BJ (cell line): ENCODE data around the gene DNAJC5. TPM values are rescaled to one million over a fixed set of nuclear protein-coding genes. Genes with fewer than 3 reads are reported as not detected.

Source experiments
- CTCF ChIA-PET: fragments of 350-600 bp; formaldehyde crosslinking; extraction: SDS; loops from one replicate; lab custom pipeline; 2021; ENCODE audit warnings: antibody characterized with exemption, inconsistent platforms; lab: Yijun Ruan, JAX
- POLR2A ChIA-PET: fragments of 300-600 bp; sonication (Branson Sonifier 250); formaldehyde crosslinking; extraction: SDS; loops from one replicate; lab custom pipeline; 2021; ENCODE audit warnings: antibody characterized with exemption; lab: Charles Lee
- DNase-seq: peaks from one replicate; pipeline ENCODE4 v3.0.0-alpha.2; 2011; ENCODE audit warnings: low read depth
- H3K27me3 ChIP-seq: 2 replicates; pipeline ENCODE4 v1.6.0; 2011; ENCODE audit warnings: low read length; ENCODE audit not compliant: control insufficient read depth, insufficient read depth
- H3K36me3 ChIP-seq: 2 replicates; pipeline ENCODE4 v1.5.1; 2011; ENCODE audit warnings: low read length; ENCODE audit not compliant: control insufficient read depth, insufficient read depth
- H3K4me3 ChIP-seq: 2 replicates; pipeline ENCODE4 v1.5.1; 2011; ENCODE audit warnings: low read depth, mild to moderate bottlenecking, control low read depth, low read length
- polyA plus RNA-seq: library from polyadenylated mRNA; depleted of rRNA; stranded (reverse); fragments of >200 nt; gene quantifications from 2 replicates; pipeline ENCODE4 v1.2.3, GENCODE V29; 2011
- TF ChIP-seq, protein P1 (sequence below): IDR thresholded peaks from 2 replicates; pipeline ENCODE4 v1.5.1; 2011; ENCODE audit warnings: low read depth, mild to moderate bottlenecking, control low read depth, inconsistent platforms, low read length, moderate library complexity; ENCODE audit not compliant: insufficient read depth

DNAJC5 gene
- polyA plus RNA-seq, 1 experiment, result 45.6 TPM

DNA sequence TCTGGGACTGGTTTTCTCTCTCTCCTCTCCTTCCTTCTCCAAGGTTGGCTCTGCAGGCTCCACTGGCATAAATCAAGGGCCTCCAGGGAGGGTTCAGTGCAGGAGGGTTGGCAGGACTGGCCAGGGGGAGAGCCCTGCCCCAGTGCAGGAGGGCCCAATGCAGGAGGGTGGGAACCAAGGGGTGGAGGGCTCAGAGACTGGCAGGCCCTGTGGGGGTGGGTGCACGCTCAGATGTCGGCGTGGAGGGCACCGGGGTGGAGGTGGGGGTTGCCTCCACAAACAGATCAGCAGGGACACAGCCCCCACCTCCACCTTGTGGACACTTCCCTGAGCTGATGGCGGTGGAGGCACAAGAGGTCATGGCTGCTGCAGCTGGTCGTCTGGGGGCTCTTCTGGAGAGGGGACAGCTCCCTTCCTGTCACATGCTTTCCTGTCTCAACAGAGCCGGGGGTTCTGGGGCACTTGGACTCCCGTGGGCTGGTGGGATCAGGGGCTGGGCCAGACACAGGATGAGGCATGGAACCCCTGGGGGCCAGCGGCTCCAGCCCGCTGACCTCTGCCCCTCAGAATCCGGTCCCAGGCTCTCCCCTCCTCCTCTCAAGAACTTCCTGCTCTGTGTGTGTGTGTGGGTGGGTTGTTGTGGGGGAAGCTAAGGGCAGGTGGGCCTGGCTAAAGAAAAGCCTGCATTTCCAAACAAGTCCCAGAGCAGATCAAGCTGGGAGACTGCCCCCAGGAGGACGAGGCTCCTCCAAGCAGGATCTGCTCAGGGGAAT is 36.3 kb upstream of the DNAJC5 start:
- CTCF ChIA-PET, result interaction anchor here (0.6 to 1.6 kb wide), 3 partner anchors 11 to 115 kb away, joined by 3 to 6 read pairs (median 3); no protein-coding TSS in a partner anchor
- Histone ChIP-seq H3K36me3 (peaks cover 13% of the 10 kb centered on the region), H3K27me3 (peaks cover 2% of the 10 kb centered on the region), H3K4me3 (no peak overlapping the region)
- TF ChIP-seq, protein P1, sequence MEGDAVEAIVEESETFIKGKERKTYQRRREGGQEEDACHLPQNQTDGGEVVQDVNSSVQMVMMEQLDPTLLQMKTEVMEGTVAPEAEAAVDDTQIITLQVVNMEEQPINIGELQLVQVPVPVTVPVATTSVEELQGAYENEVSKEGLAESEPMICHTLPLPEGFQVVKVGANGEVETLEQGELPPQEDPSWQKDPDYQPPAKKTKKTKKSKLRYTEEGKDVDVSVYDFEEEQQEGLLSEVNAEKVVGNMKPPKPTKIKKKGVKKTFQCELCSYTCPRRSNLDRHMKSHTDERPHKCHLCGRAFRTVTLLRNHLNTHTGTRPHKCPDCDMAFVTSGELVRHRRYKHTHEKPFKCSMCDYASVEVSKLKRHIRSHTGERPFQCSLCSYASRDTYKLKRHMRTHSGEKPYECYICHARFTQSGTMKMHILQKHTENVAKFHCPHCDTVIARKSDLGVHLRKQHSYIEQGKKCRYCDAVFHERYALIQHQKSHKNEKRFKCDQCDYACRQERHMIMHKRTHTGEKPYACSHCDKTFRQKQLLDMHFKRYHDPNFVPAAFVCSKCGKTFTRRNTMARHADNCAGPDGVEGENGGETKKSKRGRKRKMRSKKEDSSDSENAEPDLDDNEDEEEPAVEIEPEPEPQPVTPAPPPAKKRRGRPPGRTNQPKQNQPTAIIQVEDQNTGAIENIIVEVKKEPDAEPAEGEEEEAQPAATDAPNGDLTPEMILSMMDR, result peak; percentile 39
- POLR2A ChIA-PET, result no interaction called here
- no peak for DNase-seq

DNA sequence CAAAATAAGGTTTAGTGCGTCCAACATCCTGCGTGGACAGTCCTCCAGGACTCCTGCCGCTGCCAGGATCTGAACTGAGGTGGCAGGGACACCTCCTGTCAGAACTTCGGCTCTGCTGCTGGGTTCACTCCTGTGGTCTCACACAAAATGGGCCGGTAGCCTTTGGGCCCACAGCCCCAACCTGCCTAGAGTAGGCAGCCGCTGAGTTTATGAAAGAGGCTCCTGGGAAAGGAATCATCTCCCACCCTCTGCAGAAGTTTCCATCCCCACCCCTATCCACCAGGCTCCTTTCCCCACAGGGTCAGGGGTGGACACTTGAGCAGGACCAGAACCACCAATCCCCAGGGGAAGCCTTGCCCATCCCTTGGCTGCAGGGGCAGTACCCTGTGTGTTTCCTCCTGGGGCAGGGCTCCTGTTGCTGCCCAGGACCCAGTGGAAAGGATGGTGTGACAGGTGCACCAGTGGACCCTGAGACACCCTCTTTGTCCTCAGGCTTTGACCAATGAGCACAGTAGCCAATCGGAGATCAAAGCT is 35.7 kb upstream of the DNAJC5 start:
- H3K36me3 ChIP-seq, result peaks cover 13% of the 10 kb centered on the region
- no peak overlapping the region for H3K4me3 ChIP-seq
- TF ChIP-seq, protein P1, result no peak
- no peak for DNase-seq
- ChIA-PET CTCF (interaction anchor here (0.6 to 1.6 kb wide), 3 partner anchors 11 to 114 kb away, joined by 3 to 6 read pairs (median 3); no protein-coding TSS in a partner anchor), POLR2A (no interaction called here)
- H3K27me3 ChIP-seq, result peaks cover 2% of the 10 kb centered on the region

DNA sequence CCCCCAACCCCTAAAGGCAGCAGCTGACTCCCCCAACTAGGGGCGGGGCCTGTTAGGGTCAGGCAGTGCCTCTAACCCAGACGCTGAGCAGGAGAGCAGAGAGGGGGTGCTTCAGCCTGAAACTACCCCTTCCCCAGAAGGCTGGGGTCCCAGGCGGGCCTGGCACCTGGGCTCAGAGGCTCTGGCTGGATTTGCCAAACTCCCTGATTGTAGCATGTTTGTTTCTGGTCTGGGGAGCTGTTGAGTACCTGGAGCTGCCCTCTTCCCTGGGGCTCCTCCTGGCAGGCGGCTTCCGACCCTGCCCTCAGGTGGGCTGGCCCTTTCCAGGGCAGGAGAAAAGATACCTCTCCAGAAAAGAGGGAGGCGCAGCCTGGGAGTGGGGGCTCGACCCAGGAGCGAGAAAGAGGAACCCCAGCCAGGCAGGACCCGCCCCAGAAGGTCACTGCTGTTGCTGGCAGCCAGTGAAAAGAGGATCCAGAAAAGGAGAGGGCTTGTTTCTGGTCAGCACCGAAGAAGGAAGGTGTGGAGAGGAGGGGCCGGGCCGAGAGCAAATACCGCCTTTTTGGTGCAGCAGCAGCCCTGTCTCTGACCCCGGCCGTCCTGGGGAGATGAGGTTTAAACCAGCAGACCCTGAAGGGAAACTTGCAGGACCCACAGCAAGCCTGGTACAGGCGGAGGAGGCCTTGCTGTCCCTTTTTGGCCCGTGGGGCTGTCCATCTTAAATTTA is 34.4 kb upstream of the DNAJC5 start:
- peaks cover 13% of the 10 kb centered on the region for H3K36me3 ChIP-seq
- ChIA-PET CTCF (no interaction called here), POLR2A (no interaction called here)
- no peak for DNase-seq
- no peak overlapping the region for H3K4me3 ChIP-seq
- peaks cover 2% of the 10 kb centered on the region for H3K27me3 ChIP-seq
- TF ChIP-seq, protein P1, result no peak

DNA sequence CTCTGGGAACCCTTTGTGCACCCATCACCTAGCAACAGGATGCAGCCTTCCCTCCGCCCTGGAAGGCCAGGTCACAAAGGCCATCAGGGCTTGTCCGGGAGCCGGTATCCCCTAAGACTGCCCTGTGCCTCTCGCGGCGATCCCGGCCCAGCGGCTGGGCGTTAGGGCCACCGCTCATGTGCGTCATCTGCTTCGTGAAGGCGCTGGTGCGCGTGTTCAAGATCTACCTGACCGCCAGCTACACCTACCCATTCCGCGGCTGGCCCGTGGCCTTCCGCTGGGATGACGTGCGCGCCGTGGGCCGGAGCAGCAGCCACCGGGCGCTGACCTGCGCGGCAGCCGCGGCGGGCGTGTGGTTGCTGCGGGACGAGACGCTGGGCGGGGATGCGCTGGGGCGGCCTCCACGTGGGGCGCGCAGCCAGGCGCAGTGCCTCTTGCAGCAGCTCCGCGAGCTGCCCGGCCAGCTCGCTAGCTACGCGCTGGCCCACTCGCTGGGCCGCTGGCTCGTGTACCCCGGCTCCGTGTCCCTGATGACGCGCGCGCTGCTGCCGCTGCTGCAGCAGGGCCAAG is 33.5 kb upstream of the DNAJC5 start, which contains the start of gene ABHD16B:
TSS of gene ABHD16B (plus strand) at position 134 of the 570 bp plus-strand sequence. CDS start at position 177, 43 bp downstream.
- Histone ChIP-seq H3K4me3 (no peak within 1 kb of the TSS), H3K27me3 (no peaks in the 10 kb centered on the region), H3K36me3 (peaks cover 13% of the 10 kb centered on the region)
- TF ChIP-seq, protein P1, result no peak
- DNase-seq, result no peak
- CTCF ChIA-PET, result no interaction called here
- POLR2A ChIA-PET, result no interaction called here
